Upper lobe of right lung (tissue), 1 donor: ENCODE results near the gene RAX. TPM values are rescaled to one million over a fixed set of nuclear protein-coding genes. Genes with fewer than 3 reads are reported as not detected.

Experiments
- ATAC-seq: fragments of 200-7000 bp; cut with Tn5 transposase; one replicate; pipeline ENCODE4 v1.9.1; 2020; ENCODE audit warnings: mild to moderate bottlenecking, moderate library complexity
- DNase-seq: peaks from one replicate; pipeline ENCODE4 v3.0.0-alpha.2; 2020
- H3K27ac ChIP-seq: fragments of 200-600 bp; one replicate; pipeline ENCODE4 v1.8.0; 2022
- H3K27me3 ChIP-seq: fragments of 200-600 bp; one replicate; pipeline ENCODE4 v1.8.0; 2022; ENCODE audit warnings: mild to moderate bottlenecking
- H3K36me3 ChIP-seq: fragments of 200-600 bp; one replicate; pipeline ENCODE4 v1.8.0; 2022
- H3K4me1 ChIP-seq: fragments of 200-600 bp; one replicate; pipeline ENCODE4 v1.8.0; 2022
- H3K4me3 ChIP-seq: fragments of 200-600 bp; one replicate; pipeline ENCODE4 v1.8.0; 2022; ENCODE audit warnings: mild to moderate bottlenecking
- H3K9me3 ChIP-seq: fragments of 200-600 bp; one replicate; pipeline ENCODE4 v1.8.0; 2022
- intact Hi-C: fragments of 100-400 bp; cut with DNase I; formaldehyde crosslinking; loops from one replicate; pipeline ENCODE4 v1.11.0; 2022
- total RNA-seq: library from RNA; stranded (reverse); fragmentation: NEBNext Ultra II Directional; extraction: Animal tissue kit (Norgen Biotek cat#: 25700); gene quantifications from one replicate; pipeline ENCODE4 v1.2.1, GENCODE V29; 2021
- TF ChIP-seq, protein P1 (sequence below): fragments of 200-600 bp; IDR thresholded peaks from one replicate; pipeline ENCODE4 v1.8.0; 2022; ENCODE audit warnings: antibody characterized with exemption
- donor health status: DM: no; HTN: yes; CAD: no; lungs with severe emphysema.

The RAX gene
- total RNA-seq, 1 donor from 2014 or later: not detected

DNA sequence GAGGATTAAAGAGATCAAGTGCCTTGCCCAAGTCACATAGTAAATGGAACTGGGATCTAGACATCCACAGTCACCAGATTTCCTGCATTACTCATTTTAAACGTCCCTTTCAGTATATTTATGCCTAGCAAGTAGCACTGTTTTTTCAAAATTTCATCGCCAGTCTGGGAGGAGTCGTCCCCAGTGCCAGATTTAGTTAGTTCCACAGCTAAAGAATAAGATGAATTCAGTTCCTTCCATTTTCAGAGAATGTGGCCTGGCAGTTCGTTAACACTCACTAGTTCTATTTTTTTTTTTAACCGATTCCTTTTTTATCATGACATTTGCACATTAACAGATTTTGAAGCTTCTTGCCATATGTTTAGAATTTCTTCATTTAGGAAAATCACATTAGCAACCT lies 42.1 kb downstream of the RAX start:
- Histone ChIP-seq H3K4me1 (no peaks in the 10 kb centered on the region), H3K36me3 (no peaks in the 10 kb centered on the region), H3K27me3 (no peaks in the 10 kb centered on the region), H3K27ac (no peak overlapping the region), H3K4me3 (no peak overlapping the region), H3K9me3 (no peaks in the 10 kb centered on the region)
- no peak for DNase-seq
- intact Hi-C loops: no loop called here
- TF ChIP-seq, protein P1, sequence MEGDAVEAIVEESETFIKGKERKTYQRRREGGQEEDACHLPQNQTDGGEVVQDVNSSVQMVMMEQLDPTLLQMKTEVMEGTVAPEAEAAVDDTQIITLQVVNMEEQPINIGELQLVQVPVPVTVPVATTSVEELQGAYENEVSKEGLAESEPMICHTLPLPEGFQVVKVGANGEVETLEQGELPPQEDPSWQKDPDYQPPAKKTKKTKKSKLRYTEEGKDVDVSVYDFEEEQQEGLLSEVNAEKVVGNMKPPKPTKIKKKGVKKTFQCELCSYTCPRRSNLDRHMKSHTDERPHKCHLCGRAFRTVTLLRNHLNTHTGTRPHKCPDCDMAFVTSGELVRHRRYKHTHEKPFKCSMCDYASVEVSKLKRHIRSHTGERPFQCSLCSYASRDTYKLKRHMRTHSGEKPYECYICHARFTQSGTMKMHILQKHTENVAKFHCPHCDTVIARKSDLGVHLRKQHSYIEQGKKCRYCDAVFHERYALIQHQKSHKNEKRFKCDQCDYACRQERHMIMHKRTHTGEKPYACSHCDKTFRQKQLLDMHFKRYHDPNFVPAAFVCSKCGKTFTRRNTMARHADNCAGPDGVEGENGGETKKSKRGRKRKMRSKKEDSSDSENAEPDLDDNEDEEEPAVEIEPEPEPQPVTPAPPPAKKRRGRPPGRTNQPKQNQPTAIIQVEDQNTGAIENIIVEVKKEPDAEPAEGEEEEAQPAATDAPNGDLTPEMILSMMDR: no peak
- no peak for ATAC-seq

DNA sequence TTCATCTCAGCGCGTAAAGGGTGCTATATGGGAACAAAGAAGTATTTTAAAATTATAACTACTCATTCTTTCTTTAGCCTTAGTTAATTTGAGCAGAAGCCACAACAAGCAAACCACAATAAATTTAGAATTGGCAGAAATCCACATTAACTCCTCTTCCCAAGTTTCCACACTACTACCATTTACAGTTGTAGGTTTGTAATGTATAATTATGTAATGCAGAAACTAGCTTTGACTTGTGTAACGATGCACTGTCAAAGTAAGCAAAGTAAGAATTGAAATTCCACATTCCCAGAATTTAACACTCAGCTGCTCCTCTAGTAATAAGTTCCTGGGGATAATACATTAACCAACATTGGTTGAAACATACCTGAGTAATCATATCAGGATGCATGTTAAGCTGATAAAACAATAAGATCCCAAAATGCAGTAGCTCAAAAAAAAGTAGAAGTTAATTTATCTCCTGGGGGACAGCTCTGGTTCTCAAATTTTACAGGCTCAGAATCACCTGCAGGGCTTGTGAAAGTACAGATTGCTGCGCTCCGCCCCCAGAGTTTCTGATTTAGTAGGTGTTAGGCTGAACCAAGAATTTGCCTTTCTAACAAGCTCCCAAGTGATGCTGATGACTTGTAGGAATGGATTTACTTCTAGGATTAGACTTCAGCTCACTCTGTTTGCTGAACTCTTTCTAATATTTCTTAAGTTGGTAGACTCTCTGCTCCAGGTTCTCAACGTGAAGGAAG lies 43.4 kb downstream of the RAX start:
- DNase-seq (no peak), ATAC-seq (no peak)
- Histone ChIP-seq H3K36me3 (no peaks in the 10 kb centered on the region), H3K27me3 (no peaks in the 10 kb centered on the region), H3K9me3 (no peaks in the 10 kb centered on the region), H3K4me1 (no peaks in the 10 kb centered on the region), H3K4me3 (no peak overlapping the region), H3K27ac (no peak overlapping the region)
- TF ChIP-seq, protein P1: no peak
- intact Hi-C loops: no loop called here

DNA sequence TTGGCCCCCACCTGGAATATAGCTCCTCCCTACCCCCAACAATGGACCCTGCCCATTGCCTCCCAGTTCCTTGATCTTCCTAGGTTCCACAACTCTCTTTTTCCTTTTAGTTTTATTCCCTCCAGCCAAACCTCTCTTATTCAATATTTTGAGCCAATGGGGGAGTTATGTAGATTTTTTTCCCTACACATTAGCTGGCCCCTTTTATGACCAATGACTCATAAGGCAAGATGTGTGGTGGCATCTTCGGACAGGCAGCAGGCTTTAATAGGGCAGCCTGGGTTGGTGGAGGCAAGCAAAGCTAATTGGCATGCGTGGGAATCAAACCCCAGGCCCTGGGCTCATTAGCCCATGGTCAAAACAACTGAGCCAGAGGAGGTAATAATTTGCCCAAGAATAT lies 44.1 kb downstream of the RAX start:
- TF ChIP-seq, protein P1: no peak
- no peak overlapping the region for H3K27ac ChIP-seq
- no peaks in the 10 kb centered on the region for H3K4me1 ChIP-seq
- H3K36me3 ChIP-seq: no peaks in the 10 kb centered on the region
- H3K4me3 ChIP-seq: no peak overlapping the region
- ATAC-seq: no peak
- intact Hi-C loops: no loop called here
- H3K27me3 ChIP-seq: no peaks in the 10 kb centered on the region
- H3K9me3 ChIP-seq: no peaks in the 10 kb centered on the region
- DNase-seq: no peak

DNA sequence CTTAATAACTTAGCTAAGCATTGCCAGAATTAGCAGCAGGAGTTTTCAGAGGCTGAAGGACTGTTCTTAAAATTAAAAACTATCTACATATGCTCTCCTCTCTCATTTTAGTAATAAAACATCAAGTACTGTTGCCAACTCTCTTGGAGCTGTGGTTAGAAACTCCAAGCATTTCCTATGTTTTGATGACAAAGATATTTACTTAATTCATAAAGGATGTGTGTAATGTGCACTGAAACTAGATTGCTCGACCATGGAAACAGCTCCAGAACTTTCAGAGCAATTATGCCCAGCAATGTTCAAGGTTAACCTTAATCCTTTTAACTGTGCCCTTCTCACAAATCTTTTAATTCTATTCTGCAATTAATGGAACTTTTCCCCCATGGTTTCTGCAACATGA lies 44.9 kb downstream of the RAX start:
- intact Hi-C loops: no loop called here
- peaks cover 7% of the 10 kb centered on the region for H3K27me3 ChIP-seq
- DNase-seq (no peak), ATAC-seq (no peak)
- H3K27ac ChIP-seq: no peak overlapping the region
- TF ChIP-seq, protein P1: no peak
- H3K4me3 ChIP-seq: no peak overlapping the region
- no peaks in the 10 kb centered on the region for H3K4me1 ChIP-seq
- no peaks in the 10 kb centered on the region for H3K9me3 ChIP-seq
- H3K36me3 ChIP-seq: no peaks in the 10 kb centered on the region

DNA sequence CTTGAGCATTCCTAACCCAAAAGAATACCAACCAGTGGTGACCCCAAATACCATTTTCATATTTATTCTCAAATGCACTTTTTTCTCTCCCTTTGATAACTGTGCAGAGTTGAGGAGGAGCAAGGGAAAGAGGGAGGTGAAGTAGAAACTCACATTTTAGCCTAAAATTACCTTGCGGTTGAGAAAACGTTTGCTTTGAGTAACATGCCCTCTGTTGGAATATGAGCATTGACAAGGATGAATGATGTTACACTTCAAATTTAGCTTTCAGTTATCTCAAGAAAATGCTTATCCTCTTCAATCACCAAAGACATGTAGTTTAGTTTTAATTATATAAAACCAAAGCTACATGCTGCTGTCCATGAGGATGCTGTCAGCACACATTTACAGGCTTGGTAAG lies 50.9 kb downstream of the RAX start:
- intact Hi-C loops: no loop called here
- no peak for DNase-seq
- Histone ChIP-seq H3K36me3 (no peaks in the 10 kb centered on the region), H3K27ac (no peak overlapping the region), H3K4me3 (no peak overlapping the region), H3K4me1 (no peaks in the 10 kb centered on the region), H3K9me3 (no peaks in the 10 kb centered on the region), H3K27me3 (peaks cover 58% of the 10 kb centered on the region)
- TF ChIP-seq, protein P1: no peak
- ATAC-seq: no peak
